HCT116 (cell line): Measurements from ENCODE around the gene TMEM59L.

Source experiments
- EGR1 ChIP-seq: IDR thresholded peaks from 2 replicates; pipeline ENCODE4 v1.6.1; 2012; ENCODE audit warnings: low read depth
- EZH2phosphoT487 ChIP-seq: fragments of 200-600 bp; IDR thresholded peaks from 2 replicates; pipeline ENCODE4 v1.6.1; 2018; ENCODE audit warnings: antibody characterized with exemption, borderline replicate concordance
- POLR2A ChIP-seq: IDR thresholded peaks from 2 replicates; pipeline ENCODE4 v1.7.0; 2011; ENCODE audit warnings: borderline replicate concordance; ENCODE audit not compliant: insufficient read depth, insufficient read length; ENCODE audit errors: extremely low read depth
- TF ChIP-seq, protein P1 (sequence below), 3 experiments: fragments of 200-600 bp in 1 of 3; sonication (generic) in 1 of 3; IDR thresholded peaks in 2 of 3; conservative IDR thresholded peaks in 1 of 3; 2 replicates each; pipeline ENCODE4 v1.5.1; 2012 to 2017; ENCODE audit warnings: low read depth in 2 of 3, low read length in 2 of 3, antibody characterized with exemption in 1 of 3, borderline replicate concordance in 1 of 3, control low read depth in 1 of 3, mild to moderate bottlenecking in 1 of 3, mixed read lengths in 1 of 3, mixed run types in 1 of 3, moderate library complexity in 1 of 3; ENCODE audit not compliant: insufficient read depth in 1 of 3

DNA sequence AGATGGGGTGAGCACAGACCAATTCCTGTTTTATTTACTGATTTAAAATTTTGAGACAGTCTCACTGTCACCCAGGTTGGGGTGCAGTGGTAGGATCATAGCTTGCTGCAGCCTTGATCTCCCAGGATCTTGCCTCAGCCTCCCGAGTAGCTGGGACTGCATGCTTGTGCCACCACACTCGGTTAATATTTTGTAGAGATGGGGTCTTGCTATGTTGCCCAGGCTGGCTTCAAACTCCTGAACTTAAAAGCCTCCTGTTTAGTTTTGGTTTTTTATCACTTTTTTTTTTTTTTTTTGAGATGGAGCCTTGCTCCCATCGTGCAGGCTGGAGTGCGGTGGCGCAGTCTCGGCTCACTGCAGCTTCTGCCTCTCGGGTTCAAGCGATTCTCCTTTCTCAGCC lies 36.3 kb upstream of the TMEM59L start:
- TF ChIP-seq, protein P1, sequence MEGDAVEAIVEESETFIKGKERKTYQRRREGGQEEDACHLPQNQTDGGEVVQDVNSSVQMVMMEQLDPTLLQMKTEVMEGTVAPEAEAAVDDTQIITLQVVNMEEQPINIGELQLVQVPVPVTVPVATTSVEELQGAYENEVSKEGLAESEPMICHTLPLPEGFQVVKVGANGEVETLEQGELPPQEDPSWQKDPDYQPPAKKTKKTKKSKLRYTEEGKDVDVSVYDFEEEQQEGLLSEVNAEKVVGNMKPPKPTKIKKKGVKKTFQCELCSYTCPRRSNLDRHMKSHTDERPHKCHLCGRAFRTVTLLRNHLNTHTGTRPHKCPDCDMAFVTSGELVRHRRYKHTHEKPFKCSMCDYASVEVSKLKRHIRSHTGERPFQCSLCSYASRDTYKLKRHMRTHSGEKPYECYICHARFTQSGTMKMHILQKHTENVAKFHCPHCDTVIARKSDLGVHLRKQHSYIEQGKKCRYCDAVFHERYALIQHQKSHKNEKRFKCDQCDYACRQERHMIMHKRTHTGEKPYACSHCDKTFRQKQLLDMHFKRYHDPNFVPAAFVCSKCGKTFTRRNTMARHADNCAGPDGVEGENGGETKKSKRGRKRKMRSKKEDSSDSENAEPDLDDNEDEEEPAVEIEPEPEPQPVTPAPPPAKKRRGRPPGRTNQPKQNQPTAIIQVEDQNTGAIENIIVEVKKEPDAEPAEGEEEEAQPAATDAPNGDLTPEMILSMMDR (IDR thresholded peaks at IDR 0.05 in 2 of 3, conservative IDR thresholded peaks at IDR 0.05 in 1 of 3; ENCODE audit: borderline replicate concordance in 1 of 3, insufficient read depth in 1 of 3, low read depth in 2 of 3, low read length in 2 of 3) = no peak
- no peak for TF ChIP-seq EZH2phosphoT487
- TF ChIP-seq POLR2A = no peak
- no peak for TF ChIP-seq EGR1
